ENCODE measurements around the gene SGTA.
A peak's percentile ranks its signal among the peaks of the same experiment; 100 is the strongest.

SGTA gene

GRCh38 chr19:2732883-2733282 is 50.2 kb downstream of the SGTA start:
- DNase-seq (ENCODE audit: insufficient read length, low spot score) (no peak), FAIRE-seq (no peak)
- TF ChIP-seq SPI1 (IDR thresholded peaks at IDR 0.05; ENCODE audit: low read depth, low read length), result no peak
- no peak for TF ChIP-seq POU2F2 (IDR thresholded peaks at IDR 0.05; ENCODE audit: low read depth, low read length)
- no peak for TF ChIP-seq PAX5 (IDR thresholded peaks at IDR 0.05; ENCODE audit: insufficient read depth, low read length, severe bottlenecking)
- TF ChIP-seq TAF1 (IDR thresholded peaks at IDR 0.05; ENCODE audit: low read depth, low read length), result no peak
- TF ChIP-seq POLR2AphosphoS5 (IDR thresholded peaks at IDR 0.05; ENCODE audit: low read depth, low read length), result no peak

- TF ChIP-seq POLR2AphosphoS5 (IDR thresholded peaks at IDR 0.05; ENCODE audit: low read depth, low read length) (no peak), POU2F2 (IDR thresholded peaks at IDR 0.05; ENCODE audit: low read depth, low read length) (no peak), PAX5 (IDR thresholded peaks at IDR 0.05; ENCODE audit: insufficient read depth, low read length, severe bottlenecking) (no peak), POLR2A (IDR thresholded peaks at IDR 0.05; ENCODE audit: low read depth, low read length) (no peak), TAF1 (IDR thresholded peaks at IDR 0.05; ENCODE audit: low read depth, low read length) (no peak), SPI1 (IDR thresholded peaks at IDR 0.05; ENCODE audit: low read depth, low read length) (no peak)
- FAIRE-seq (no peak), DNase-seq (ENCODE audit: insufficient read length, low spot score) (no peak)
Measured at GRCh38 chr19:2732157-2732725, 50.8 kb downstream of the SGTA start.

GRCh38 chr19:2731181-2731995 is 51.7 kb downstream of the SGTA start:
- FAIRE-seq (no peak), DNase-seq (ENCODE audit: insufficient read length, low spot score) (no peak)
- TF ChIP-seq PAX5 (IDR thresholded peaks at IDR 0.05; ENCODE audit: insufficient read depth, low read length, severe bottlenecking) (no peak), POLR2A (IDR thresholded peaks at IDR 0.05; ENCODE audit: low read depth, low read length) (no peak), TAF1 (IDR thresholded peaks at IDR 0.05; ENCODE audit: low read depth, low read length) (no peak), POLR2AphosphoS5 (IDR thresholded peaks at IDR 0.05; ENCODE audit: low read depth, low read length) (no peak), SPI1 (IDR thresholded peaks at IDR 0.05; ENCODE audit: low read depth, low read length) (no peak), POU2F2 (IDR thresholded peaks at IDR 0.05; ENCODE audit: low read depth, low read length) (no peak)

- no peak for TF ChIP-seq POU2F2 (IDR thresholded peaks at IDR 0.05; ENCODE audit: low read depth, low read length)
- TF ChIP-seq POLR2AphosphoS5 (IDR thresholded peaks at IDR 0.05; ENCODE audit: low read depth, low read length), result no peak
- no peak for TF ChIP-seq PAX5 (IDR thresholded peaks at IDR 0.05; ENCODE audit: insufficient read depth, low read length, severe bottlenecking)
- no peak for TF ChIP-seq SPI1 (IDR thresholded peaks at IDR 0.05; ENCODE audit: low read depth, low read length)
- TF ChIP-seq TAF1 (IDR thresholded peaks at IDR 0.05; ENCODE audit: low read depth, low read length), result no peak
- TF ChIP-seq POLR2A (IDR thresholded peaks at IDR 0.05; ENCODE audit: low read depth, low read length), result no peak
- DNase-seq (ENCODE audit: insufficient read length, low spot score) (no peak), FAIRE-seq (no peak)
Measured at GRCh38 chr19:2729943-2730818, 52.9 kb downstream of the SGTA start.

GRCh38 chr19:2728783-2729387 is 54.2 kb downstream of the SGTA start:
- DNase-seq (ENCODE audit: insufficient read length, low spot score) (no peak), FAIRE-seq (no peak)
- TF ChIP-seq POU2F2 (IDR thresholded peaks at IDR 0.05; ENCODE audit: low read depth, low read length), result no peak
- TF ChIP-seq PAX5 (IDR thresholded peaks at IDR 0.05; ENCODE audit: insufficient read depth, low read length, severe bottlenecking), result no peak
- TF ChIP-seq TAF1 (IDR thresholded peaks at IDR 0.05; ENCODE audit: low read depth, low read length), result no peak
- no peak for TF ChIP-seq SPI1 (IDR thresholded peaks at IDR 0.05; ENCODE audit: low read depth, low read length)
- no peak for TF ChIP-seq POLR2AphosphoS5 (IDR thresholded peaks at IDR 0.05; ENCODE audit: low read depth, low read length)

GRCh38 chr19:2727640-2727944 is 55.5 kb downstream of the SGTA start:
- no peak for TF ChIP-seq POLR2AphosphoS5 (IDR thresholded peaks at IDR 0.05; ENCODE audit: low read depth, low read length)
- TF ChIP-seq TAF1 (IDR thresholded peaks at IDR 0.05; ENCODE audit: low read depth, low read length), result no peak
- TF ChIP-seq PAX5 (IDR thresholded peaks at IDR 0.05; ENCODE audit: insufficient read depth, low read length, severe bottlenecking), result no peak
- TF ChIP-seq POLR2A (IDR thresholded peaks at IDR 0.05; ENCODE audit: low read depth, low read length), result no peak
- TF ChIP-seq POU2F2 (IDR thresholded peaks at IDR 0.05; ENCODE audit: low read depth, low read length), result no peak
- DNase-seq (ENCODE audit: insufficient read length, low spot score), result no peak
- no peak for FAIRE-seq

- DNase-seq (ENCODE audit: insufficient read length, low spot score) (no peak), FAIRE-seq (peak; percentile 9)
- TF ChIP-seq POU2F2 (IDR thresholded peaks at IDR 0.05; ENCODE audit: low read depth, low read length) (no peak), POLR2A (IDR thresholded peaks at IDR 0.05; ENCODE audit: low read depth, low read length) (no peak), PAX5 (IDR thresholded peaks at IDR 0.05; ENCODE audit: insufficient read depth, low read length, severe bottlenecking) (no peak), POLR2AphosphoS5 (IDR thresholded peaks at IDR 0.05; ENCODE audit: low read depth, low read length) (no peak)
Measured at GRCh38 chr19:2726904-2727639, 56.0 kb downstream of the SGTA start.

- FAIRE-seq, result no peak
- DNase-seq (ENCODE audit: insufficient read length, low spot score), result no peak
Measured at GRCh38 chr19:2726160-2726855, 56.8 kb downstream of the SGTA start.

More at GRCh38 chr19:2726160-2726855, 56.8 kb downstream of the SGTA start:
- TF ChIP-seq POLR2A (IDR thresholded peaks at IDR 0.05; ENCODE audit: low read depth, low read length) (no peak), PAX5 (IDR thresholded peaks at IDR 0.05; ENCODE audit: insufficient read depth, low read length, severe bottlenecking) (no peak), SPI1 (IDR thresholded peaks at IDR 0.05; ENCODE audit: low read depth, low read length) (no peak), POU2F2 (IDR thresholded peaks at IDR 0.05; ENCODE audit: low read depth, low read length) (no peak), TAF1 (IDR thresholded peaks at IDR 0.05; ENCODE audit: low read depth, low read length) (no peak), POLR2AphosphoS5 (IDR thresholded peaks at IDR 0.05; ENCODE audit: low read depth, low read length) (no peak)

Data from GM12891 (cell line).